ENCODE measurements around the gene CORO1C.
A peak's percentile ranks its signal among the peaks of the same experiment; 100 is the strongest.
"Not testable (repeated sequence)": the region's sequence is repeated elsewhere in the genome, so short reads cannot be mapped to it uniquely, and the experiment has no call there.

Gene CORO1C

DNA sequence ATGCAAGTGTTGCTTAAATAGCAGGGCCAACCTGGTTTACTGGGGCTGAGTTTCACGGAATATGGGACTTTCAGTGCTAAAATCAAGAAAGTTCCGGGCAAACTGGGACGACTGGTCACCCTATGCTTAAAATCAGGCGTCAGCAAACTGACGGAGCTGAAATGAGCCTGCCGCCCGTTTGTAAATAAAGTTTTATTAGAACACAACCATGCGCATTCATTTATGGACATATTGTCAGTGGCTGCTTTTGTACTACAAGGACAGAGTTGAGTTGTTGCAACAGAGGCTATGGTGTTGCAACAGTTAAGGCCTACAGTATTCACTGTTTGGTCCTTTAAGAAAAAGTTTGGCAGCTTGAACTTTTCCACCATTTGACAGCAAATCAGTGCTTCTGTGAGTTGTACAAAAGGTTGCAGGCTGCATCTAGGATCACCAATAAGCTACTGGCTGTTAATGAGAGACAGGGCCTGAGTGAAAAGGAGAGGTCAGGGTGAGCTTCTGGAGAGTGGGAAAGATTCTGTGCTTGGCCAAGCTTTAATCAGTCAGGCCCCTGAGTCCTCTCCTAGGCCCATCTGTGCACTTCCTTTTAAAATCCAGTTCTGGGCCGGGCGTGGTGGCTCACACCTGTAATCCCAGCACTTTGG, 111.0 kb downstream of the CORO1C start:
- Histone ChIP-seq H4K20me1 (ENCODE audit: insufficient read depth, low read length) (no peaks in the 10 kb centered on the region), H3K9ac (ENCODE audit: low read length) (no peak overlapping the region)

DNA sequence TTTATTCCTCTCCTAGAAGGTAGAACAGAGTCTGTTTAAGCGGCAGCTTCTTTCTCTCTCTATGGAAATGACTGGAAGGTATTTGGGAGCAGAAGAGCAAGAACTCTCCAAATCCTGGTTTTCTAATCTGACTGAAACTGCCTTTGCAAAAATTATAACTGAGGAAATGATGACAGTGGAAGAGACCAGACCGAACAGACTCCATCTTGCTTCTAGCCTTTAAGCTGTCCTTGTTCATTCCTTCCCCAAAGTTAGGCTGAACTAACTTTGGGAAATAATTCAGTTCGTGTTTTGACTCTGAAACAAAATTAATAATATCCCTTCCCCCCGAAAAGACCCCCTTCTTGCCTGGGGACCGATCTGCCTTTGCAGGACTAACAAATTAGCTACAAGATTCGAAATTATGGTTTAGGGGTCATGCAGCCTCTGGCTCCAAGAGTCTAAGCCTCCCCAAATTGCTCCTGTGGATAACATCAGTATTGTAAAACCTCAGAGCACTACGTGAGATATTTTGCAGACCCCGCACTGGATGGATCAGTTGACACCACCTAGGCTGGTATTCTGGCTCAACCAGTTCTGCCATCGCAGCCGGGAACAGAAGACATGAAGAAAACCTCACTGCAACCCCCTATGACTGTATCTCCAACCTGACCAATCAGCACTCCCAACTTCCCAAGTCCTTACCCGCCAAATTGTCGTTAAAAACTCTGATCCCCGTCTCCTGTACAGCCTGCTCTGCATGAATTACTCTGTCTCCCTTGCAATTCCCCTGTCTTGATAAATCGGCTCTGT, 111.8 kb downstream of the CORO1C start:
- H3K4me2 ChIP-seq (ENCODE audit: low read length): no peak overlapping the region

More for the DNA sequence above, 111.0 kb downstream of the CORO1C start:
- H3K4me1 ChIP-seq (ENCODE audit: low read length): peaks cover 33% of the 10 kb centered on the region
- no peak overlapping the region for H2AFZ ChIP-seq (ENCODE audit: low read depth, low read length)
- H3K27ac ChIP-seq (ENCODE audit: low read length): no peak overlapping the region
- H3K79me2 ChIP-seq (ENCODE audit: low read length): no peaks in the 10 kb centered on the region
- no peaks in the 10 kb centered on the region; the same call in 1 of the 2 replicates for H3K27me3 ChIP-seq (ENCODE audit: low read depth, low read length)
- peaks cover 16% of the 10 kb centered on the region for H3K36me3 ChIP-seq (replicated peaks; ENCODE audit: low read depth, low read length)
- peaks cover 7% of the 10 kb centered on the region; the same call in 1 of the 2 replicates for H3K9me3 ChIP-seq (ENCODE audit: insufficient read depth, low read length)
- H3K4me3 ChIP-seq (ENCODE audit: low read length): no peak overlapping the region
- TF ChIP-seq EZH2phosphoT487 (IDR thresholded peaks at IDR 0.05; ENCODE audit: low read depth): no peak
- TF ChIP-seq, protein P1, sequence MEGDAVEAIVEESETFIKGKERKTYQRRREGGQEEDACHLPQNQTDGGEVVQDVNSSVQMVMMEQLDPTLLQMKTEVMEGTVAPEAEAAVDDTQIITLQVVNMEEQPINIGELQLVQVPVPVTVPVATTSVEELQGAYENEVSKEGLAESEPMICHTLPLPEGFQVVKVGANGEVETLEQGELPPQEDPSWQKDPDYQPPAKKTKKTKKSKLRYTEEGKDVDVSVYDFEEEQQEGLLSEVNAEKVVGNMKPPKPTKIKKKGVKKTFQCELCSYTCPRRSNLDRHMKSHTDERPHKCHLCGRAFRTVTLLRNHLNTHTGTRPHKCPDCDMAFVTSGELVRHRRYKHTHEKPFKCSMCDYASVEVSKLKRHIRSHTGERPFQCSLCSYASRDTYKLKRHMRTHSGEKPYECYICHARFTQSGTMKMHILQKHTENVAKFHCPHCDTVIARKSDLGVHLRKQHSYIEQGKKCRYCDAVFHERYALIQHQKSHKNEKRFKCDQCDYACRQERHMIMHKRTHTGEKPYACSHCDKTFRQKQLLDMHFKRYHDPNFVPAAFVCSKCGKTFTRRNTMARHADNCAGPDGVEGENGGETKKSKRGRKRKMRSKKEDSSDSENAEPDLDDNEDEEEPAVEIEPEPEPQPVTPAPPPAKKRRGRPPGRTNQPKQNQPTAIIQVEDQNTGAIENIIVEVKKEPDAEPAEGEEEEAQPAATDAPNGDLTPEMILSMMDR (IDR thresholded peaks at IDR 0.05; ENCODE audit: low read depth, low read length): no peak
- no peak overlapping the region for H3K4me2 ChIP-seq (ENCODE audit: low read length)

DNA sequence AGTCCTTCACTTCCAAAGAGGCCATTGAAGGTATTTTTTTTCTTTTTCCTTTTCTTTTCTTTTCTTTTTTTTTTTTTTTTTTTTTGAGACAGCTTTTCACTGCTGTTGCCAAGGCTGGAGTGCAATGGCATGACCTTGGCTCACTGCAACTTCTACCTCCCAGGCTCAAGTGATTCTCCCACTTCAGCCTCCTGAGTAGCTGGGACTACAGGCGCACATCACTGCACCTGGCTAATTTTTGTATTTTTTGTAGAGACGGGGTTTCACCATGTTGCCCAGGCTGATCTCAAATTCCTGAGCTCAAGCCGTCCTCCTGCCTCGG, 112.4 kb downstream of the CORO1C start:
- not testable (repeated sequence) for H3K9me3 ChIP-seq (ENCODE audit: insufficient read depth, low read length); H3K9ac ChIP-seq (ENCODE audit: low read length); H3K27me3 ChIP-seq (ENCODE audit: low read depth, low read length); H3K4me3 ChIP-seq (ENCODE audit: low read length); H3K27ac ChIP-seq (ENCODE audit: low read length); H4K20me1 ChIP-seq (ENCODE audit: insufficient read depth, low read length); H2AFZ ChIP-seq (ENCODE audit: low read depth, low read length); H3K4me2 ChIP-seq (ENCODE audit: low read length); H3K79me2 ChIP-seq (ENCODE audit: low read length)
- H3K36me3 ChIP-seq (replicated peaks; ENCODE audit: low read depth, low read length): peaks cover 16% of the 10 kb centered on the region
- peaks cover 38% of the 10 kb centered on the region for H3K4me1 ChIP-seq (ENCODE audit: low read length)

More for the DNA sequence above, 111.8 kb downstream of the CORO1C start:
- no peaks in the 10 kb centered on the region for H4K20me1 ChIP-seq (ENCODE audit: insufficient read depth, low read length)
- no peaks in the 10 kb centered on the region; the same call in 1 of the 2 replicates for H3K27me3 ChIP-seq (ENCODE audit: low read depth, low read length)
- no peak overlapping the region for H3K4me3 ChIP-seq (ENCODE audit: low read length)
- H3K9me3 ChIP-seq (ENCODE audit: insufficient read depth, low read length): peaks cover 7% of the 10 kb centered on the region; the same call in 1 of the 2 replicates
- peaks cover 33% of the 10 kb centered on the region for H3K4me1 ChIP-seq (ENCODE audit: low read length)
- no peak overlapping the region for H3K9ac ChIP-seq (ENCODE audit: low read length)
- peaks cover 16% of the 10 kb centered on the region for H3K36me3 ChIP-seq (replicated peaks; ENCODE audit: low read depth, low read length)
- no peak overlapping the region for H2AFZ ChIP-seq (ENCODE audit: low read depth, low read length)
- TF ChIP-seq, protein P1 (IDR thresholded peaks at IDR 0.05; ENCODE audit: low read depth, low read length): no peak
- no peak for TF ChIP-seq EZH2phosphoT487 (IDR thresholded peaks at IDR 0.05; ENCODE audit: low read depth)
- H3K27ac ChIP-seq (ENCODE audit: low read length): no peak overlapping the region
- no peaks in the 10 kb centered on the region for H3K79me2 ChIP-seq (ENCODE audit: low read length)

DNA sequence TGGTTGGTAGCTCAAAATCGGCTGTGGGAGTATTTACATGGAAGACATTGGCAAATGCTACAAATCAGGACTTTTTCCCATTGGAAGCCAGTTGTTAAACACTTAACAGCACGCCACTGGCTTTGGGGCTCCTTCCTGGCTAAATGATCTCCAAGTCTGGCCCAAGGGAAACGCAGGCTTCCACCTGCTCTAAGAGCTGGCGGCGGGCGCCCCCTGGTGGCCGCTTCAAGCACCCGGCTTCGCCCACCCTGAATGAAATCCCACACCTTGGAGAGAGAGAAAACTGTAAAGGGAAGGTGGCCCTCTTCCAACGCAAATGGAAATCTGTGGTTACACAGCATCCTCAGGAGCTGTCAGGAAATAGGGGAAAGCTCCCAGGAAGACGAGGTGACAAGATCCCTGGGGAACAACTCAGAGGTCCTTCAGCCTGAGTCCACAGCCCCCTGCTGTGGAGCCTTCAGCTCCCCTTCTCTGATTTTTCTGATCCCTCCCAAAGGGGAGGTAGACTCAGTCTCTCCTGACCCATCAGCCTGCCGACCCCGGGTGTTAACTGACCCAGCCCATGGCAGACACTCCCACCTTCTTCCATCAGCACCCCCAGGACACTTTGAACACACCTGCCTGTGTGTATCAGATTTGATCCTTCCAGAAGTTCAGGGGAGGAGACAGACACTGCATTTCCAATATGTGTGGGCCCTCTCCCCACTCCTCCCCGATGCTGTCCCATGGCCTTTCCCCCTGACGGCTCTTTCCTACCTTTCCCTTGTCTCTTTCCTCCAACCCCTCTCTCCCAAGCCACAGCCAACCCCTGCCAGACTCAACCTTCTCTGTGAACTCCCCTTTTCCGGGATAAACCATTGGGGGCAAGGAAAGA, 113.0 kb downstream of the CORO1C start:
- H3K4me1 ChIP-seq (ENCODE audit: low read length): peaks cover 44% of the 10 kb centered on the region
- peak overlapping the region; percentile 91 for H3K27ac ChIP-seq (ENCODE audit: low read length)
- no peak overlapping the region for H2AFZ ChIP-seq (ENCODE audit: low read depth, low read length)
- peak overlapping the region; percentile 59 for H3K4me2 ChIP-seq (ENCODE audit: low read length)
- H4K20me1 ChIP-seq (ENCODE audit: insufficient read depth, low read length): no peaks in the 10 kb centered on the region
- no peaks in the 10 kb centered on the region; the same call in 1 of the 2 replicates for H3K27me3 ChIP-seq (ENCODE audit: low read depth, low read length)
- no peak overlapping the region for H3K4me3 ChIP-seq (ENCODE audit: low read length)
- no peaks in the 10 kb centered on the region for H3K79me2 ChIP-seq (ENCODE audit: low read length)
- peak overlapping the region; percentile 39 for H3K9ac ChIP-seq (ENCODE audit: low read length)
- peaks cover 16% of the 10 kb centered on the region for H3K36me3 ChIP-seq (replicated peaks; ENCODE audit: low read depth, low read length)
- peaks cover 7% of the 10 kb centered on the region; the same call in 1 of the 2 replicates for H3K9me3 ChIP-seq (ENCODE audit: insufficient read depth, low read length)
- TF ChIP-seq EZH2phosphoT487 (IDR thresholded peaks at IDR 0.05; ENCODE audit: low read depth): no peak
- TF ChIP-seq, protein P1 (IDR thresholded peaks at IDR 0.05; ENCODE audit: low read depth, low read length): peak; percentile 97
